SU-DHL-6 (cell line): ENCODE results near the gene KIF16B.

Experiments used
- H2AFZ ChIP-seq: fragments of 200-600 bp; sonication (generic); 2 replicates; pipeline ENCODE4 v1.6.1; 2014; ENCODE audit warnings: low read depth, mild to moderate bottlenecking, moderate library complexity, mixed read lengths, antibody characterized with exemption, low read length; ENCODE audit not compliant: severe bottlenecking
- H3F3A ChIP-seq: fragments of 200-600 bp; shearing (Covaris generic); 2 replicates; pipeline ENCODE4 v1.6.0; 2016; ENCODE audit warnings: antibody characterized with exemption, mild to moderate bottlenecking; ENCODE audit not compliant: insufficient read depth
- H3K27ac ChIP-seq: fragments of 200-600 bp; sonication (generic); 2 replicates; pipeline ENCODE4 v1.5.1; 2016; ENCODE audit warnings: low read depth, mild to moderate bottlenecking, low read length, moderate library complexity, mixed read lengths
- H3K27me3 ChIP-seq: fragments of 200-600 bp; sonication (generic), shearing (Covaris generic); 2 replicates; pipeline ENCODE4 v1.6.0; 2014; ENCODE audit warnings: mild to moderate bottlenecking, low read length
- H3K36me3 ChIP-seq: fragments of 200-600 bp; sonication (generic); 2 replicates; pipeline ENCODE4 v1.6.1; 2014; ENCODE audit warnings: mild to moderate bottlenecking, low read length, mixed read lengths
- H3K4me2 ChIP-seq: fragments of 300-600, 200-600 bp; shearing (Covaris generic), sonication (generic); 2 replicates; pipeline ENCODE4 v1.6.0; 2014; ENCODE audit warnings: low read length, low read depth, mild to moderate bottlenecking; ENCODE audit not compliant: poor library complexity, severe bottlenecking
- H3K4me3 ChIP-seq: fragments of 200-600 bp; sonication (generic); 2 replicates; pipeline ENCODE4 v1.5.1; 2014; ENCODE audit warnings: antibody characterized with exemption, low read length, mild to moderate bottlenecking, mixed read lengths; ENCODE audit not compliant: insufficient read depth, poor library complexity, severe bottlenecking
- H3K79me2 ChIP-seq: fragments of 200-600 bp; sonication (generic); 2 replicates; pipeline ENCODE4 v1.6.1; 2014; ENCODE audit warnings: mild to moderate bottlenecking, low read length, moderate library complexity; ENCODE audit not compliant: insufficient read depth
- H3K9ac ChIP-seq: fragments of 200-600 bp; sonication (generic); 2 replicates; pipeline ENCODE4 v1.7.0; 2014; ENCODE audit warnings: mild to moderate bottlenecking, low read length
- H3K9me2 ChIP-seq: fragments of 200-600 bp; sonication (generic); replicated peaks from 2 replicates; pipeline ENCODE4 v1.6.1; 2014; ENCODE audit warnings: low read length; ENCODE audit not compliant: insufficient read depth
- H3K9me3 ChIP-seq: fragments of 200-600 bp; sonication (generic); 2 replicates; pipeline ENCODE4 v1.6.1; 2014; ENCODE audit warnings: low read length, mixed read lengths; ENCODE audit not compliant: insufficient read depth
- H4K20me1 ChIP-seq: fragments of 200-600 bp; sonication (generic); 2 replicates; pipeline ENCODE4 v1.6.1; 2014; ENCODE audit warnings: low read depth, mild to moderate bottlenecking, antibody characterized with exemption, low read length, moderate library complexity, mixed read lengths
- CTCF ChIP-seq: fragments of 200-600 bp; sonication (generic); IDR thresholded peaks from one replicate; pipeline ENCODE4 v1.5.1; 2017; ENCODE audit warnings: antibody characterized with exemption, mild to moderate bottlenecking, low read length, moderate library complexity; ENCODE audit not compliant: insufficient read depth, poor library complexity, severe bottlenecking
- EZH2phosphoT487 ChIP-seq: fragments of 200-600 bp; sonication (generic), shearing (Covaris generic); conservative IDR thresholded peaks from 2 replicates; pipeline ENCODE4 v1.6.1; 2018; ENCODE audit warnings: mild to moderate bottlenecking, antibody characterized with exemption, low read length, moderate library complexity, mixed read lengths

Gene KIF16B

GRCh38 chr20:16587066-16587465 is 13.8 kb upstream of the KIF16B start:
- H3K9ac ChIP-seq = no peak overlapping the region
- H3K79me2 ChIP-seq = no peaks in the 10 kb centered on the region
- no peaks in the 10 kb centered on the region for H3K9me2 ChIP-seq
- H3K27ac ChIP-seq = no peak overlapping the region
- H3K36me3 ChIP-seq = no peaks in the 10 kb centered on the region
- H3K4me3 ChIP-seq = no peak overlapping the region
- H3K9me3 ChIP-seq = no peaks in the 10 kb centered on the region
- no peaks in the 10 kb centered on the region for H3K27me3 ChIP-seq
- no peaks in the 10 kb centered on the region for H4K20me1 ChIP-seq
- H3F3A ChIP-seq = no peaks in the 10 kb centered on the region
- TF ChIP-seq EZH2phosphoT487 (no peak), CTCF (no peak)
- H2AFZ ChIP-seq = no peak overlapping the region
- H3K4me2 ChIP-seq = no peak overlapping the region

GRCh38 chr20:16583474-16583873 is 10.2 kb upstream of the KIF16B start:
- no peaks in the 10 kb centered on the region; the same call in 1 of the 2 replicates for H3K9me2 ChIP-seq
- TF ChIP-seq EZH2phosphoT487 = no peak
- no peak for TF ChIP-seq CTCF

GRCh38 chr20:16581241-16581640 is 8.0 kb upstream of the KIF16B start:
- no peak overlapping the region for H3K27ac ChIP-seq
- no peak overlapping the region for H3K4me3 ChIP-seq
- no peak overlapping the region for H2AFZ ChIP-seq
- no peaks in the 10 kb centered on the region for H3K36me3 ChIP-seq
- no peaks in the 10 kb centered on the region for H4K20me1 ChIP-seq
- no peaks in the 10 kb centered on the region for H3K79me2 ChIP-seq
- H3K4me2 ChIP-seq = no peak overlapping the region
- TF ChIP-seq CTCF (no peak), EZH2phosphoT487 (no peak)
- H3K9me3 ChIP-seq = no peaks in the 10 kb centered on the region
- no peaks in the 10 kb centered on the region; the same call in 1 of the 2 replicates for H3K9me2 ChIP-seq
- no peaks in the 10 kb centered on the region for H3F3A ChIP-seq
- H3K9ac ChIP-seq = no peak overlapping the region
- H3K27me3 ChIP-seq = no peaks in the 10 kb centered on the region

More at GRCh38 chr20:16583474-16583873, 10.2 kb upstream of the KIF16B start:
- no peak overlapping the region for H3K4me2 ChIP-seq
- H4K20me1 ChIP-seq = no peaks in the 10 kb centered on the region
- H3K9ac ChIP-seq = no peak overlapping the region
- H3K27ac ChIP-seq = no peak overlapping the region
- no peak overlapping the region for H3K4me3 ChIP-seq
- no peaks in the 10 kb centered on the region for H3K79me2 ChIP-seq
- no peaks in the 10 kb centered on the region for H3K27me3 ChIP-seq
- no peaks in the 10 kb centered on the region for H3K9me3 ChIP-seq
- H3K36me3 ChIP-seq = no peaks in the 10 kb centered on the region
- no peak overlapping the region for H2AFZ ChIP-seq
- no peaks in the 10 kb centered on the region for H3F3A ChIP-seq
